Smooth muscle cell (in vitro differentiated cells): Measurements from ENCODE around the gene KRTAP9-8. TPM values are rescaled to one million over a fixed set of nuclear protein-coding genes. Genes with fewer than 3 reads are reported as not detected.
"Not testable (repeated sequence)": the region's sequence is repeated elsewhere in the genome, so short reads cannot be mapped to it uniquely, and the experiment has no call there.

Source experiments
- DNase-seq: peaks from one replicate; lab custom pipeline; 2025; ENCODE audit not compliant: unreplicated experiment; lab: John Stamatoyannopoulos, UW
- H2AFZ ChIP-seq: fragments of 200-600 bp; sonication (generic); 2 replicates; pipeline ENCODE4 v1.6.0; 2016; ENCODE audit warnings: antibody characterized with exemption, low read depth, mild to moderate bottlenecking
- H3F3A ChIP-seq: fragments of 200-600 bp; sonication (generic); 2 replicates; pipeline ENCODE4 v1.6.0; 2017; ENCODE audit warnings: antibody characterized with exemption, low read depth
- H3K27ac ChIP-seq: fragments of 200-600 bp; sonication (generic); 2 replicates; pipeline ENCODE4 v1.5.1; 2016; ENCODE audit warnings: low read depth, mild to moderate bottlenecking
- H3K27me3 ChIP-seq: fragments of 200-600 bp; sonication (generic); 2 replicates; pipeline ENCODE4 v1.6.1; 2016; ENCODE audit warnings: low read depth, mild to moderate bottlenecking
- H3K36me3 ChIP-seq: fragments of 200-600 bp; sonication (generic); 2 replicates; pipeline ENCODE4 v1.5.1; 2016; ENCODE audit warnings: low read depth
- H3K4me1 ChIP-seq: fragments of 200-600 bp; sonication (generic); 2 replicates; pipeline ENCODE4 v1.5.1; 2016; ENCODE audit warnings: low read depth
- H3K4me2 ChIP-seq: fragments of 200-600 bp; sonication (generic); 2 replicates; pipeline ENCODE4 v1.6.0; 2016; ENCODE audit warnings: mild to moderate bottlenecking
- H3K4me3 ChIP-seq: fragments of 200-600 bp; sonication (generic); 2 replicates; pipeline ENCODE4 v1.5.1; 2016; ENCODE audit warnings: mild to moderate bottlenecking
- H3K79me2 ChIP-seq: fragments of 200-600 bp; sonication (generic); 2 replicates; pipeline ENCODE4 v1.6.0; 2016; ENCODE audit warnings: low read depth, mild to moderate bottlenecking
- H3K9ac ChIP-seq: fragments of 200-600 bp; sonication (generic); 2 replicates; pipeline ENCODE4 v1.6.0; 2016; ENCODE audit warnings: low read depth
- H3K9me3 ChIP-seq: fragments of 200-600 bp; sonication (generic); replicated peaks from 2 replicates; pipeline ENCODE4 v1.5.1; 2016; ENCODE audit warnings: low read depth
- H4K20me1 ChIP-seq: fragments of 200-600 bp; sonication (generic); 2 replicates; pipeline ENCODE4 v1.6.0; 2016; ENCODE audit warnings: low read depth
- WGBS: methylation state at CpG from one replicate; pipeline ENCODE4 v1.1.7; 2016; ENCODE audit warnings: low lambda C conversion rate; 5-methylcytosine and 5-hydroxymethylcytosine counted together
- polyA plus RNA-seq: library from polyadenylated mRNA; unstranded; fragments of >200 nt; fragmentation: Nextera tagmentation; extraction: Ambion mirVana; gene quantifications from 2 replicates; pipeline ENCODE4 v1.2.1, GENCODE V29; 2016
- total RNA-seq: library from RNA; depleted of rRNA; stranded (reverse); fragments of >200 nt; gene quantifications from 2 replicates; pipeline ENCODE4 v1.2.3, GENCODE V29; 2014
- TF ChIP-seq, protein P1 (sequence below): fragments of 200-600 bp; sonication (generic); IDR thresholded peaks from 2 replicates; pipeline ENCODE4 v1.5.1; 2017; ENCODE audit warnings: borderline replicate concordance, mild to moderate bottlenecking, antibody characterized with exemption; ENCODE audit not compliant: insufficient read depth, poor library complexity, severe bottlenecking

KRTAP9-8 gene
- total and polyA plus RNA-seq, 2 experiments from 2014 or later = not detected

DNA sequence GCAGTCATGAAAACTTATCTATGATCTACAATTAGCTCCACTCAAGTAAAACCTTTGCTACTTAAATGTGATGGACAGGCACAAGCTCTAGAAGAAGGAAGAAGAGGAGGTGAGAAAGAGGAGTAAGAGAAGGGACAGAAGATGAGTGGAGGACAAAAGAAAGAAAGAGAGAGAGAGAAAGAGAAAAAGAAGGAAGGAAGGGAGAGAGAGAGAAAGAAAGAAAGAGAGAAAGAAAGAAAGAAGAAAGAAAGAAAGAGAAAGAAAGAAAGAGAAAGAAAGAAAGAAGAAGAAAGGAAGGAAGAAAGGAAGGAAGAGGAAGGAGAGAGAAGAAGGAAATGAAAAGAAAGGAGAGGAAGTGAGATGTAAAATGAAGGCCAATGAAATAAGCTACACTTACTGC, 7.7 kb upstream of the KRTAP9-8 start:
- TF ChIP-seq, protein P1, sequence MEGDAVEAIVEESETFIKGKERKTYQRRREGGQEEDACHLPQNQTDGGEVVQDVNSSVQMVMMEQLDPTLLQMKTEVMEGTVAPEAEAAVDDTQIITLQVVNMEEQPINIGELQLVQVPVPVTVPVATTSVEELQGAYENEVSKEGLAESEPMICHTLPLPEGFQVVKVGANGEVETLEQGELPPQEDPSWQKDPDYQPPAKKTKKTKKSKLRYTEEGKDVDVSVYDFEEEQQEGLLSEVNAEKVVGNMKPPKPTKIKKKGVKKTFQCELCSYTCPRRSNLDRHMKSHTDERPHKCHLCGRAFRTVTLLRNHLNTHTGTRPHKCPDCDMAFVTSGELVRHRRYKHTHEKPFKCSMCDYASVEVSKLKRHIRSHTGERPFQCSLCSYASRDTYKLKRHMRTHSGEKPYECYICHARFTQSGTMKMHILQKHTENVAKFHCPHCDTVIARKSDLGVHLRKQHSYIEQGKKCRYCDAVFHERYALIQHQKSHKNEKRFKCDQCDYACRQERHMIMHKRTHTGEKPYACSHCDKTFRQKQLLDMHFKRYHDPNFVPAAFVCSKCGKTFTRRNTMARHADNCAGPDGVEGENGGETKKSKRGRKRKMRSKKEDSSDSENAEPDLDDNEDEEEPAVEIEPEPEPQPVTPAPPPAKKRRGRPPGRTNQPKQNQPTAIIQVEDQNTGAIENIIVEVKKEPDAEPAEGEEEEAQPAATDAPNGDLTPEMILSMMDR = no peak
- no peak overlapping the region for H3K27ac ChIP-seq
- H3K4me3 ChIP-seq = no peak overlapping the region
- no peaks in the 10 kb centered on the region for H3K79me2 ChIP-seq
- H2AFZ ChIP-seq = no peak overlapping the region
- H3K36me3 ChIP-seq = no peaks in the 10 kb centered on the region
- H4K20me1 ChIP-seq = no peaks in the 10 kb centered on the region
- H3F3A ChIP-seq = no peaks in the 10 kb centered on the region
- no peak overlapping the region for H3K9ac ChIP-seq
- H3K4me1 ChIP-seq = no peaks in the 10 kb centered on the region
- DNase-seq = no peak
- H3K27me3 ChIP-seq = peaks cover 34% of the 10 kb centered on the region
- no peaks in the 10 kb centered on the region for H3K9me3 ChIP-seq
- no peak overlapping the region for H3K4me2 ChIP-seq

DNA sequence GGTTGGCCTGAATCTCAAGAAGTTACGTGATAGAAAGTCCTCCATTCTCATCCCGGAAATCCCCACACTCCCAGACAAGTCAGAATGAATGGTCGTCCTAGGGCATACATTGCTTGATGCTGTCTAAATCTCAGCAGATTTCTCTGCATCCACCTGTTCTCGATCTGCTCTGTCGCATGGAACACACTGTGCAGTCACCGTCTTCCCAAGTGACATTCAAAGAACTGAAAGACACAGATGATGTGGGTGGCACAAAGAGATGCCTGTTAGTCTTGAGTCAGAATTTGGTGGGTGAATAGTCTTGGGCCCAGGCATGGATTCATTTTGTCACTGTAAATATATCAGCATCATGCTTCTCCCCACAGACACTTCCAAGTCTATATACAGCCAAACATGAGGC, 6.1 kb upstream of the KRTAP9-8 start:
- 82% methylated on average over 6 of the region's 6 CpGs for WGBS
- H4K20me1 ChIP-seq = no peaks in the 10 kb centered on the region

DNA sequence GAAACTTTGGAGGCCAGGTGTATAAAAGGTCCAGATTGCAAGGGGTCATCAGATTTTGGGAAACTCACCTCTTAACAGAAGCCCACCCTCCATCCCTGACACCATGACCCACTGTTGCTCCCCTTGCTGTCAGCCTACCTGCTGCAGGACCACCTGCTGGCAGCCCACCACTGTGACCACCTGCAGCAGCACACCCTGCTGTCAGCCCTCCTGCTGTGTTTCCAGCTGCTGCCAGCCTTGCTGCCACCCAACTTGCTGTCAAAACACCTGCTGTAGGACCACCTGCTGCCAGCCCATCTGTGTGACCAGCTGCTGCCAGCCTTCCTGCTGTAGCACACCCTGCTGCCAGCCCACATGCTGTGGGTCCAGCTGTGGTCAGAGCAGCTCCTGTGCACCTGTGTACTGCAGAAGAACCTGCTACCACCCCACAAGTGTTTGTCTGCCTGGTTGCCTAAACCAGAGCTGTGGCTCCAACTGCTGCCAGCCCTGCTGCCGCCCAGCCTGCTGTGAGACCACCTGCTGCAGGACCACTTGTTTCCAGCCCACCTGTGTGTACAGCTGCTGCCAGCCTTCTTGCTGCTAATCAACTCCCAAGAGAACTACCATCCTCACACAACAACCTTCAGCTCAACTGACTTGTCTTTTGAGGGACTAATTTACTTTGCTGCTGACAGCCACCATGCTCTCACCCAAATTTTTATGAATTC, 5.2 kb upstream of the KRTAP9-8 start, which contains the start of gene KRTAP9-3:
Gene KRTAP9-3, plus strand, starts transcription at position 51 of the 707 bp plus-strand sequence. Its CDS starts 53 bp downstream, at position 104.
- not testable (repeated sequence) for H2AFZ ChIP-seq, H3K9ac ChIP-seq, H3K4me2 ChIP-seq, DNase-seq, H4K20me1 ChIP-seq, H3K79me2 ChIP-seq, H3F3A ChIP-seq, H3K4me1 ChIP-seq, H3K36me3 ChIP-seq, H3K4me3 ChIP-seq, H3K9me3 ChIP-seq, H3K27ac ChIP-seq
- peaks cover 33% of the 10 kb centered on the region for H3K27me3 ChIP-seq
- WGBS = 75% methylated on average over 1 of the region's 1 CpG

More for the DNA sequence above, 6.1 kb upstream of the KRTAP9-8 start:
- H3K9me3 ChIP-seq = no peaks in the 10 kb centered on the region
- no peak overlapping the region for H3K27ac ChIP-seq
- no peaks in the 10 kb centered on the region for H3K36me3 ChIP-seq
- H3K4me2 ChIP-seq = no peak overlapping the region
- no peak overlapping the region for H2AFZ ChIP-seq
- no peaks in the 10 kb centered on the region for H3K4me1 ChIP-seq
- H3K27me3 ChIP-seq = peaks cover 33% of the 10 kb centered on the region
- H3K9ac ChIP-seq = no peak overlapping the region
- H3F3A ChIP-seq = no peaks in the 10 kb centered on the region
- DNase-seq = no peak
- no peak overlapping the region for H3K4me3 ChIP-seq
- TF ChIP-seq, protein P1 = no peak
- no peaks in the 10 kb centered on the region for H3K79me2 ChIP-seq

DNA sequence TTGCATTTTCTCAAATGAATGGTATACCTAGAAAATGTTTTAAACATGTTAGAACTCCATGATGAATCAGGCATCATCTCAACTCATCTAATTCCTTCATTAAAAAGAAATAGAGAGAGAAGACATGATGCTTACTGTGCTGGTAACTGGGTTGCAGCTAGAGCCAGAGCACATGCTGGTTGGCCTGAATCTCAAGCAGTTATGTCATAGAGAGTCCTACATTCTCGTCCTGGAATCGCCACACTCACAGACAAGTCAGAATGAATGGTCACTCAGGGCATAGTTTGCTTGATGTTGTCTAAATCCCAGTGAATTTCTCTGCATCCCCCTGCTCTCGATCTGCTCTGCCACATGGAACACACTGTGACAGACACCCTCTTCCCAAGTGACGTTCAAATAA, 683 bp upstream of the KRTAP9-8 start:
- not testable (repeated sequence) for H3F3A ChIP-seq, H3K79me2 ChIP-seq, DNase-seq, H3K4me2 ChIP-seq, H4K20me1 ChIP-seq, H3K36me3 ChIP-seq, H2AFZ ChIP-seq, H3K4me1 ChIP-seq, H3K4me3 ChIP-seq, H3K9ac ChIP-seq, H3K9me3 ChIP-seq, H3K27ac ChIP-seq
- whole genome bisulfite sequencing = 73% methylated on average over 4 of the region's 4 CpGs
- H3K27me3 ChIP-seq = peaks cover 23% of the 10 kb centered on the region

DNA sequence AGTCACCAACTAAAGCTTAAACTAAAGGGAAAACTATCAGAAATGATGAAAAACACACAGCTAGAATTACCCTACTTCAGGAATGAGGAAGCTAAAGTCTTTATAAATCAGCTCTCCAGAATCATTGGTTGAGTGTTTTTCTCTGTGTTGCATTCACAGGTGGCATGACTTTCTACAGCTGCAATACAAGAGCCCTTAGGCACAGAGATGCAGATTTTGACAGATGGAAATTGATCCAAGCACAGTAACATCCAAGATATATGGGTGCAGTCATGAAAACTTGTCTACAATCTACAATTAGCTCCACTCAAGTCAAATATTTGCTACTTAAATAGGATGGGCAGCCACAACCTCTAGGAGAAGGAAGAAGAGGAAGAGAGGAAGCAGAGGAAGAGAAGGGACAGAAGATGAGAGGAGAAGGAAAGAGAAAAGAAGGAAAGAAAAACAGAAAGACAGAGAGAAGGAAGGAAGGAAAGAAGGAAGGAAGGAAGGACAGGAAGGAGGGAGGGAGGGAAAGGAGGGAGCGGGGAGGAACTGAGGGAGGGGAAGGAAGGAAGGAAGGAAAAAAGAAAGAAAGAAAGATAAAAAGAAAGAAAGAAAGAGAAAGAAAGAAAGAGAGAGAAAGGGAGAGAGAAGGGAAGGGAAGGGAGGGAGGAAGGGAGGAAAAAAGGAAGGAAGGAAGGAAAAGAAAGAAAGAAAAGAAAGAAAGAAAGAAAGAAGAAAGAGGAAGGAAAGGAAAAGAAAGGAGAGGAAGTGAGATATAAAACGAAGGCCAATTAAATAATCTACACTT, 9.4 kb downstream of the KRTAP9-8 start:
- peaks cover 27% of the 10 kb centered on the region for H3K27me3 ChIP-seq
- WGBS = 22% methylated on average over 2 of the region's 2 CpGs
- H3K4me2 ChIP-seq, H3K27ac ChIP-seq, H2AFZ ChIP-seq, H3K36me3 ChIP-seq, DNase-seq, H3K9ac ChIP-seq, H3F3A ChIP-seq, H3K79me2 ChIP-seq, H4K20me1 ChIP-seq, H3K4me3 ChIP-seq, H3K9me3 ChIP-seq, H3K4me1 ChIP-seq: not testable (repeated sequence)

DNA sequence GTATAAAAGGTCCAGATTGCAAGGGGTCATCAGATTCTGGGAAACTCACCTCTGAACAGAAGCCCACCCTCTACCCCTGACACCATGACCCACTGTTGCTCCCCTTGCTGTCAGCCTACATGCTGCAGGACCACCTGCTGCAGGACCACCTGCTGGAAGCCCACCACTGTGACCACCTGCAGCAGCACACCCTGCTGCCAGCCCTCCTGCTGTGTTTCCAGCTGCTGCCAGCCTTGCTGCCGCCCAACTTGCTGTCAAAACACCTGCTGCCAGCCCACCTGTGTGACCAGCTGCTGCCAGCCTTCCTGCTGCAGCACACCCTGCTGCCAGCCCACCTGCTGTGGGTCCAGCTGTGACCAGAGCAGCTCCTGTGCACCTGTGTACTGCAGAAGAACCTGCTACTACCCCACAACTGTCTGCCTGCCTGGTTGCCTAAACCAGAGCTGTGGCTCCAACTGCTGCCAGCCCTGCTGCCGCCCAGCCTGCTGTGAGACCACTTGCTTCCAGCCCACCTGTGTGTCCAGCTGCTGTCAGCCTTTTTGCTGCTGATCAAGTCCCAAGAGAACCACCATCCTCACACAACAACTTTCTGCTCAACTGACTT, 11.9 kb downstream of the KRTAP9-8 start, which contains the start of gene KRTAP9-4:
Gene KRTAP9-4, plus strand, starts transcription at position 51 of the 604 bp plus-strand sequence. Its CDS starts 34 bp downstream, at position 85.
- not testable (repeated sequence) for H3K36me3 ChIP-seq, H3F3A ChIP-seq, H3K4me2 ChIP-seq, H4K20me1 ChIP-seq, H3K4me1 ChIP-seq, DNase-seq, H3K79me2 ChIP-seq, H3K4me3 ChIP-seq, H2AFZ ChIP-seq, H3K9ac ChIP-seq, H3K9me3 ChIP-seq, H3K27ac ChIP-seq
- WGBS = 92% methylated on average over 2 of the region's 2 CpGs
- peaks cover 45% of the 10 kb centered on the region for H3K27me3 ChIP-seq
